Measurements from ENCODE around the gene TMEM117.

- TF ChIP-seq EP300 (IDR thresholded peaks at IDR 0.05) (no peak), CTCF (IDR thresholded peaks at IDR 0.05) (no peak), POLR2A (IDR thresholded peaks at IDR 0.05) (no peak)
Observed at GRCh38 chr12:43826681-43827080, 9.2 kb upstream of the TMEM117 start.

Data from tibial nerve (tissue), 4 donors.